Right lobe of liver (tissue), 4 donors: ENCODE data around the gene MYD88.

Experiments
- CTCF ChIP-seq, 4 donors: fragments of 200-600 bp in 3 of 4; fragments of 450-650 bp in 1 of 4; IDR thresholded peaks; one replicate each; pipeline versions ENCODE4 v1.5.1 to v1.8.0; 2016 to 2022; ENCODE audit warnings: antibody characterized with exemption in 4 of 4, mild to moderate bottlenecking in 2 of 4
- POLR2A ChIP-seq: fragments of 450-650 bp; IDR thresholded peaks from one replicate; pipeline ENCODE4 v1.6.1; 2017; ENCODE audit warnings: antibody characterized with exemption, mild to moderate bottlenecking
- donor health status: DM: no; HTN: no; CAD: no.
- donor health status: DM: no; HTN: no; CAD: no.
- donor health status: DM: no; HTN: yes; CAD: no.

- no peak for TF ChIP-seq POLR2A
- no peak for TF ChIP-seq CTCF (IDR thresholded peaks at IDR 0.05)
Observed at GRCh38 chr3:38155825-38156224, 17.4 kb downstream of the MYD88 start.
